HL-60 (cell line): ENCODE data around the gene DOLK.
A peak's percentile ranks its signal among the peaks of the same experiment; 100 is the strongest.

Experiments used
- DNase-seq, 2 experiments: peaks; one replicate each; pipeline ENCODE4 v3.0.0-alpha.2; 2010 to 2020; ENCODE audit warnings: low read depth in 1 of 2, low spot score in 1 of 2
- H3K27ac ChIP-seq: fragments of 250-450 bp; sonication (Bioruptor Pico); replicated peaks from 2 replicates; pipeline ENCODE4 v1.5.1; 2020; ENCODE audit warnings: mild to moderate bottlenecking, moderate library complexity
- H3K27me3 ChIP-seq: fragments of 250-450 bp; sonication (Bioruptor Pico); 2 replicates; pipeline ENCODE4 v1.5.1; 2021; ENCODE audit warnings: mild to moderate bottlenecking, moderate library complexity; ENCODE audit not compliant: insufficient read depth, poor library complexity, severe bottlenecking
- H3K4me3 ChIP-seq: replicated peaks from 2 replicates; pipeline ENCODE4 v1.5.1; 2011; ENCODE audit warnings: mild to moderate bottlenecking, control low read depth, low read length; ENCODE audit not compliant: insufficient read depth
- CTCF ChIP-seq: IDR thresholded peaks from one replicate; pipeline ENCODE4 v1.5.1; 2011; ENCODE audit warnings: low read length, control low read depth, inconsistent platforms; ENCODE audit not compliant: insufficient read depth
- GABPA ChIP-seq: IDR thresholded peaks from 2 replicates; pipeline ENCODE4 v1.6.1; 2012; ENCODE audit warnings: low read depth
- POLR2AphosphoS5 ChIP-seq: IDR thresholded peaks from 2 replicates; pipeline ENCODE4 v1.6.1; 2012; ENCODE audit warnings: low read depth
- REST ChIP-seq: IDR thresholded peaks from 2 replicates; pipeline ENCODE4 v1.6.1; 2012; ENCODE audit warnings: low read depth; ENCODE audit not compliant: insufficient replicate concordance
- SPI1 ChIP-seq: IDR thresholded peaks from 2 replicates; pipeline ENCODE4 v1.6.1; 2012; ENCODE audit warnings: low read depth, mild to moderate bottlenecking, borderline replicate concordance
- long read RNA-seq: library from polyadenylated mRNA; unstranded; transcript quantifications from one replicate; pipeline ENCODE4 v2.0.0, GENCODE V29; 2020

Gene DOLK
- long read RNA-seq, transcript DOLK-201 (1 exons, 2,090 nt) = major isoform, 85 of 85 reads
- long read RNA-seq, partial matches to known transcripts = 0 of 85 reads
- long read RNA-seq, other reads (novel, unspliced or antisense) = 0 of 85 reads

GRCh38 chr9:128947527-128948301, at the start of gene DOLK, which contains the start of gene NUP188:
DOLK (minus strand) TSS chr9:128947603; CDS start chr9:128947303, 300 bp downstream.
NUP188 (plus strand) TSS chr9:128947699; CDS start chr9:128947720, 21 bp downstream.
- Histone ChIP-seq H3K4me3 (peak within 1 kb of the TSS; percentile 94), H3K27me3 (no peaks in the 10 kb centered on the region), H3K27ac (peak within 1 kb of the TSS; percentile 81)
- peak; percentile 92 to 96 for DNase-seq
- TF ChIP-seq SPI1 (no peak), POLR2AphosphoS5 (peak; percentile 87), REST (peak; percentile 68), GABPA (no peak), CTCF (no peak)

GRCh38 chr9:128995791-128996190, 48.4 kb upstream of the DOLK start:
- Histone ChIP-seq H3K27me3 (no peaks in the 10 kb centered on the region), H3K27ac (no peak overlapping the region), H3K4me3 (no peak overlapping the region)
- DNase-seq = no peak
- TF ChIP-seq CTCF = no peak
- no peak for TF ChIP-seq GABPA
- TF ChIP-seq SPI1 = no peak
- no peak for TF ChIP-seq REST
- TF ChIP-seq POLR2AphosphoS5 = no peak

- no peak overlapping the region for H3K27ac ChIP-seq
- no peak overlapping the region for H3K4me3 ChIP-seq
- TF ChIP-seq POLR2AphosphoS5 (no peak), SPI1 (no peak), CTCF (no peak), GABPA (no peak), REST (no peak)
- no peaks in the 10 kb centered on the region for H3K27me3 ChIP-seq
- peak in 1 of 2 experiments; percentile 15 for DNase-seq
Observed at GRCh38 chr9:128992995-128993394, 45.6 kb upstream of the DOLK start.
